Measurements from ENCODE around the gene GTPBP4.
A peak's percentile ranks its signal among the peaks of the same experiment; 100 is the strongest.
"Not testable (repeated sequence)": the region's sequence is repeated elsewhere in the genome, so short reads cannot be mapped to it uniquely, and the experiment has no call there.

Gene GTPBP4

DNA sequence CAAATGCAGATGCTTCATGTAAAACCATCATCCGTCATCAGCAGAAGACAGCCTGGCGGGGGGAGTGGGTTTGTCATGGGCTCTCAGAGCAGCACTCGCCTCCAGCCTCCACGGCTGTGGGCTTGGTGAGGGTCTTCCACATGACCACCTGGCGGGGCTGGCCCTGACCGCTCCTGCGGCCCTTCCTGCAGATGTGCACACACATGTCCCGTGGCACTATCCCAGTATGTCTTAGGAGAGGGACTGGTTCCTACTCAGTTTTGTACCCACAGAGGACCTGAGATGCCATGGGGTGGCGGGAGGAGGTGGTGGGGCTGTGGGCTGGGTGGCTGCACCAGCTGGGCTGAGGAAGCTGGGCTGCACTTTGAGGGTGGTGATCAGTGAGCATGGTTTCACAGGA lies 32.7 kb downstream of the GTPBP4 start:
- Mint-ChIP-seq H3K27me3 (no peaks in the 10 kb centered on the region), H3K4me1 (ENCODE audit: low read depth) (no peaks in the 10 kb centered on the region), H3K27ac (no peak overlapping the region), H3K9me3 (ENCODE audit: low read depth) (no peaks in the 10 kb centered on the region), H3K36me3 (peaks cover 3% of the 10 kb centered on the region), H3K4me3 (no peak overlapping the region)

DNA sequence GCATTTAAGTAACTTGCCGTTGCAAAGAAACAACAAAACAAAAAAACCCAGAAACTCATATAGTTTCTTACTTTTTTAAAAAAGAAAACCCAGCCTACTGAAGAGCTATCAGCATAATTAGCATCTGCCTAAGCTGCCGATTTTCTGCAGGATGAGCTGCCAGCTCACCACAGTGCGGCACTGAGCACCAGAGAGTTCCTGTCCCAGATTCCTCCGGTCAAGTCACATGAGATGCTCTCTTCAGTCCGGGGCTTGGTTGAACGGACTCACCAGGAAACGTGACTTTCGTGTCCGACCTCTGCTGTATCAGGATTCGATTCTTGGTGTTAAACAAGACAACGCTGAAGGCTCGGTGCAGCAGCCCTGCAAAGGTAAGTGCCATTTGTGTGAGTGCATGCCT lies 34.2 kb downstream of the GTPBP4 start:
- Mint-ChIP-seq H3K9me3 (ENCODE audit: low read depth) (no peaks in the 10 kb centered on the region), H3K27ac (no peak overlapping the region), H3K4me1 (ENCODE audit: low read depth) (no peaks in the 10 kb centered on the region), H3K4me3 (no peak overlapping the region), H3K27me3 (no peaks in the 10 kb centered on the region), H3K36me3 (peaks cover 6% of the 10 kb centered on the region)

DNA sequence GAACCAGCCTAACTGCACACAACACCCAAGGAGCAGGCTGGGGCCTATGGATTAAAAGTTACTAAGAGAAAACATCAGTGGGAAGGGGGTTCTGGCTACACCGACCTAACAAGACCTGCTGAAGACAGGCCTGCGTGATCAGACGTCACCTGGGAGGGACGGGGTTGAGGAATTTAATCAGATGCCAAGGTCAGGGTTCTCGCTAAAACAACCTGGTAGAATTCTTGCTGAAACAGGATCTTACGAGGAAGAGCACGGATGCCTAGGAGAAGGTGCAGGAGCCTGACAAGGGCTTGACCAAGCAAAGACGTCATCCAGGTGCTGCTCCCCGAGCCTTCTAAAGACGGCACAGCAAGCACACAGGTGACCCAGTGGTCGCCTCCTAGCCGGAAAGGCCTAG lies 35.9 kb downstream of the GTPBP4 start:
- Mint-ChIP-seq H3K36me3 (peaks cover 4% of the 10 kb centered on the region), H3K27me3 (no peaks in the 10 kb centered on the region), H3K4me3 (no peak overlapping the region), H3K9me3 (ENCODE audit: low read depth) (no peaks in the 10 kb centered on the region), H3K4me1 (ENCODE audit: low read depth) (no peaks in the 10 kb centered on the region), H3K27ac (no peak overlapping the region)

DNA sequence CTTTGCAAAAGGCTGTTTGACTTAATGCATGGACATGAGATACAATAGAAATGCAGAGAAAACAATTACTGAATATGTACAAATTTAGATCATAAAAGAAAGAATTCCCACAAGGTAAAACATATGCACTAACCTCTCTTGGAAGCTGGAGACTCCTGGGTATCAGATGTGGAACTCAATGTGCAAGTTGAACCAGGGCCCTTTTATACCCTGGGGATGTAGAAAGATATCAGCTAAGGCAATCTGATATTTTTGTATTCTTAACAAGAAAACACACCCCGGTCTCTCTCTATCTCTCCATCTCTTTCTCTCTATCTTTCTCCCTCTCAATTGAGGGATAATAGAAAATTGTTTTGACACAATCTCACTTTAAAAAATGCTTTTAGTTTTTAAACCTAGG lies 37.4 kb downstream of the GTPBP4 start, which contains the start of gene IDI2:
Gene IDI2 (minus strand): TSS at position 177 of the 400 bp plus-strand sequence. CDS start 1,136 bp downstream, outside the sequence.
- Mint-ChIP-seq H3K27me3 (no peaks in the 10 kb centered on the region), H3K27ac (no peak within 1 kb of the TSS), H3K4me1 (ENCODE audit: low read depth) (no peaks in the 10 kb centered on the region), H3K4me3 (no peak within 1 kb of the TSS), H3K9me3 (ENCODE audit: low read depth) (no peaks in the 10 kb centered on the region), H3K36me3 (peaks cover 4% of the 10 kb centered on the region)

DNA sequence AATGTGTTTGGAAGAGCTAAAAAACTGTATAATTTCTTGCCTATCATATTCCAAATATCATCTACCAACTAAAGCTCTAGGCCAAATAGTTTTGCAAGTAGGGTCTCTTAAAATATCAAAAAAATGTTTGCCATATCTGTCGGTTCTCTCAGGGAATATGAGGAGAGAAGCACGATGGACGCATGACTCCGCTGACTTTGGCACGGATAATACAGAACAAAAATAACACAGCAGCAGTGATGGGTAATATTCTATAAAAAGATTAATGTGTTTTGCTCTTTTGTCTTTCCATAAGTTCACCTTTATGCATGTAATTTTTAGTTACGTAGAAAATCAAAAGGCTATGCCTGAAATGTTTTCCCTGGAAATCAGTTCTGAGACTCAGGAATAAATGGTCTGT lies 38.3 kb downstream of the GTPBP4 start:
- no peaks in the 10 kb centered on the region for H3K9me3 Mint-ChIP-seq (ENCODE audit: low read depth)
- H3K27ac Mint-ChIP-seq = no peak overlapping the region
- H3K36me3 Mint-ChIP-seq = peaks cover 4% of the 10 kb centered on the region
- H3K4me1 Mint-ChIP-seq (ENCODE audit: low read depth) = no peaks in the 10 kb centered on the region
- no peaks in the 10 kb centered on the region for H3K27me3 Mint-ChIP-seq
- no peak overlapping the region for H3K4me3 Mint-ChIP-seq

DNA sequence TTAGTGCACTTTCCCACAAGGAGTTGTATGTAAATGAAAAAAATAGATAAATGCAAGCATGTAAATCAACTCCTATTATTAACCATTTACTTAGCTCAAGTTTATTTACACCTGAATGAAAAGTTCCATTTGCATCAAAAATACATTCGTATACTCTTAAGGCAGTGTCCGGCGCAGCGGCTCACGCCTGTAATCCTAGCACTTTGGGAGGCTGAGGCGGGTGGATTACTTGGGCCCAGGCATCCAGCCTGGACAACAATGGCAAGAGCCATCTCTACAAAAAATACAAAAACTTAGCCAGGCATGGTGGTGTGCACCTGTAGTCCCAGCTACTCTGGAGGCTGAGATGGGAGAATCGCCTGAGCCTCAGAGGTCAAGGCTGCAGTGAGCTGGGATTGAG lies 41.6 kb downstream of the GTPBP4 start:
- peaks cover 8% of the 10 kb centered on the region for H3K36me3 Mint-ChIP-seq
- H3K4me3 Mint-ChIP-seq = no peak overlapping the region
- H3K27ac Mint-ChIP-seq = no peak overlapping the region
- H3K4me1 Mint-ChIP-seq (ENCODE audit: low read depth) = no peaks in the 10 kb centered on the region
- H3K27me3 Mint-ChIP-seq = no peaks in the 10 kb centered on the region
- no peaks in the 10 kb centered on the region for H3K9me3 Mint-ChIP-seq (ENCODE audit: low read depth)

DNA sequence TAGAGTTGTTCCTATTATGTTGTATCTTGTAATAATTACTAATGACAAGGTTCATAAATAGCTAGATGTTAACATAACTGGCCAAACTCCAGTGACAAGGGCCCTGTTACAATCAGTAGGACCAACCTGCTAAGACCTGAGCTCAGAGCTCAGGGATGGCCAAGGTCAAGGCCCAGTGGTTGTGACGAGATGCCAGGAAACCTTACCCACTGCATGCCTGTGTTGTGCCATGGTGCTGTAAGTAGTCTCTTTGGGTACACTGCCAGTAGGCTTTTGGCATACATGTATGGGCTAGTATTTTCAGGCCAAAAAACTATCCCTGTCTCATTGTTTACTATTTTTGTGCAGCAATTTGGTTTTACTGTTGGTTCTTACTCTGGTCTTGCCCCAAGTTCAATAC lies 45.4 kb downstream of the GTPBP4 start:
- Mint-ChIP-seq H3K36me3 (peaks cover 9% of the 10 kb centered on the region), H3K4me3 (no peak overlapping the region), H3K27me3 (no peaks in the 10 kb centered on the region)

DNA sequence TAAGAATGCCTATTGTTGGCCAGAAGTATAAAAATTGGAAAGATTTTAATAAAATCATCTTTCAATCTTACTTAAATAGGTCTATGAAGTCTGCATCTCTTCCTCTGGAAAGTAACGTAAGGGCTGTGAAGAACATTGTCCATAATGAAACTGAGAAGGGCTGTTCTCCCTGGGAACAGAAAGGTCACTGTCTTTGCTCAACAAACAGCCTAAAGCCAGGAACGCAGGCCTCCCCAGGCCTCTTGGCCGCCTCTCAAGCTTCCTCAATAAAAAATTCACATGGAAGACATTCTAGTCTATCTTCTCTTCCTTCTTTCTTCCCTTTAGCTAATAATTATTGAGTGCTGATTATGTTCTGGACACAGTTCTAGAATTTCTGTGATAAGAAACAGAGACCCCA lies 46.5 kb downstream of the GTPBP4 start:
- Mint-ChIP-seq H3K4me3 (no peak overlapping the region), H3K9me3 (ENCODE audit: low read depth) (no peaks in the 10 kb centered on the region), H3K4me1 (ENCODE audit: low read depth) (no peaks in the 10 kb centered on the region), H3K36me3 (peaks cover 9% of the 10 kb centered on the region), H3K27ac (no peak overlapping the region), H3K27me3 (no peaks in the 10 kb centered on the region)

More for the DNA sequence above, 45.4 kb downstream of the GTPBP4 start:
- Mint-ChIP-seq H3K9me3 (ENCODE audit: low read depth) (no peaks in the 10 kb centered on the region), H3K27ac (no peak overlapping the region), H3K4me1 (ENCODE audit: low read depth) (no peaks in the 10 kb centered on the region)

DNA sequence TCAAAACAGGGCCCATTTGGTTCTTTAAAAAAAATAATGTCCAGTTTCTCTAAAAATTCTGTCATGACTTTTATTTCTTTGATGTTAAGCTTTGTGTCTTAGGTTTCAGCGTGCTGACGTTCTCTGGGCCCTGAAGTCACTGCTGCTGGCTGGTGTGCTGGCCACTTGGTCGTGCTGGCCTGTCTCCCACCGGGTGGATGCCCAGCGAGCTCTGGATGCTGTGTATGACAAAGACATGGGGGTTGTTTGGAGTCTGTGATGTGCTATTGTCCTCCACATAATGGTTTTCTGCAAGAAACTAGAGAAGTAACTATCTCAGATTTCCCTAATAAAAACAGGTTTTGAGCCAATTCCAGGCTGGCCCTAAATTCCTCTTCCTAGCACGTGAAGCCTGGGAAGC lies 47.0 kb downstream of the GTPBP4 start:
- no peak overlapping the region for H3K27ac Mint-ChIP-seq
- H3K36me3 Mint-ChIP-seq = peaks cover 11% of the 10 kb centered on the region
- no peaks in the 10 kb centered on the region for H3K4me1 Mint-ChIP-seq (ENCODE audit: low read depth)
- no peak overlapping the region for H3K4me3 Mint-ChIP-seq
- no peaks in the 10 kb centered on the region for H3K27me3 Mint-ChIP-seq
- no peaks in the 10 kb centered on the region for H3K9me3 Mint-ChIP-seq (ENCODE audit: low read depth)

DNA sequence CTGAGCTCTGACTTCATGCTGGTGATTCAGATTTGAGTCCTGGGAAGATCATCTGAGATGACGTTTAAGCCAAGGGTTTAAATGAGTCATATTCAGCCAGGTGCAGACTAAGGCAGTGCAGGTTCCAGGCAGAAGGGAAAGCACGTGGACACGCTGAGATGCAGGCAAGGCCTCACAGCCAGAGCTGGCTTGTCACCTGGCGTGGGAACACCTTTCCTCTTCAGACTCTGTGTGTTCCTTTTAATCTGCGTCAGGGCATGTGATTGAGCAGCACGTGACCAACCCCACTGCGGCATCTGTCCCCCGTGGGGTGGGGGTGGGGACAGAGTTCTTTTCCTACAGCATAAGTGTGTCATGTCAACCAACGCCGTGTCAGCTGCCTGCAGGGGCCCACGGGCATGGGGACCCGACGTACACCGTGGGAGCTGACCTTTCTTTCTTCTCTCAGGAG lies 48.1 kb downstream of the GTPBP4 start:
- peaks cover 11% of the 10 kb centered on the region for H3K36me3 Mint-ChIP-seq
- no peaks in the 10 kb centered on the region for H3K27me3 Mint-ChIP-seq
- no peak overlapping the region for H3K27ac Mint-ChIP-seq
- H3K9me3 Mint-ChIP-seq (ENCODE audit: low read depth) = no peaks in the 10 kb centered on the region
- H3K4me1 Mint-ChIP-seq (ENCODE audit: low read depth) = no peaks in the 10 kb centered on the region
- no peak overlapping the region for H3K4me3 Mint-ChIP-seq

DNA sequence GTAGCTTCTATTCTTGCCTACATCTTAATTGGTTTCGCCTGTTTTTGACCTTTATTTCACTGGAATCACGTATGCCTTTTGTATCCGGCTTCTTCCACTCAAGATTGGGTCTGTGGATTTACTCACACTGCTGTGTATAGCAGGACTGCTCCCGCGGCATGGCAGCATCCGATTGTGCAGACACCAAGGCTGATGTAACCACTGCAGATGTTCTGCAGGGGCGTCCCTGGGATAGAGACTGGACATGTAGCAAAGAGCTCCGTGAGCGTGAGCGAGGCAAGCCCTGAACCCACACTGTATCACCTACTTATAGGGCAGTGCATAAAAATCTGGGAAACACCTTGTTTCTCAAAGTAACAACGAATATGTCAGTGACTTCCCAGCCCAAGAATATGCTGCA lies 48.9 kb downstream of the GTPBP4 start:
- H3K4me3 Mint-ChIP-seq = no peak overlapping the region
- no peaks in the 10 kb centered on the region for H3K4me1 Mint-ChIP-seq (ENCODE audit: low read depth)
- H3K27ac Mint-ChIP-seq = peak overlapping the region; percentile 61
- H3K27me3 Mint-ChIP-seq = no peaks in the 10 kb centered on the region
- no peaks in the 10 kb centered on the region for H3K9me3 Mint-ChIP-seq (ENCODE audit: low read depth)
- peaks cover 11% of the 10 kb centered on the region for H3K36me3 Mint-ChIP-seq

DNA sequence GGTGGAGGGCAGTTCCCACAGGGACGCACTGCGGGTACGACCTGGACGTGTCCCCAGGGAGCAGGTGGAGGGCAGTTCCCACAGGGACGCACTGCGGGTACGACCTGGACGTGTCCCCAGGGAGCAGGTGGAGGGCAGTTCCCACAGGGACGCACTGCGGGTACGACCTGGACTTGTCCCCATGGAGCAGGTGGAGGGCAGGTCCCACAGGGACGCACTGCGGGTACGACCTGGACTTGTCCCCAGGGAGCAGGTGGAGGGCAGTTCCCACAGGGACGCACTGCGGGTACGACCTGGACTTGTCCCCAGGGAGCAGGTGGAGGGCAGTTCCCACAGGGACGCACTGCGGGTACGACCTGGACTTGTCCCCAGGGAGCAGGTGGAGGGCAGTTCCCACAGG lies 50.5 kb downstream of the GTPBP4 start:
- not testable (repeated sequence) for H3K9me3 Mint-ChIP-seq (ENCODE audit: low read depth); H3K27ac Mint-ChIP-seq; H3K36me3 Mint-ChIP-seq; H3K4me3 Mint-ChIP-seq; H3K27me3 Mint-ChIP-seq
- H3K4me1 Mint-ChIP-seq (ENCODE audit: low read depth) = peaks cover 10% of the 10 kb centered on the region

DNA sequence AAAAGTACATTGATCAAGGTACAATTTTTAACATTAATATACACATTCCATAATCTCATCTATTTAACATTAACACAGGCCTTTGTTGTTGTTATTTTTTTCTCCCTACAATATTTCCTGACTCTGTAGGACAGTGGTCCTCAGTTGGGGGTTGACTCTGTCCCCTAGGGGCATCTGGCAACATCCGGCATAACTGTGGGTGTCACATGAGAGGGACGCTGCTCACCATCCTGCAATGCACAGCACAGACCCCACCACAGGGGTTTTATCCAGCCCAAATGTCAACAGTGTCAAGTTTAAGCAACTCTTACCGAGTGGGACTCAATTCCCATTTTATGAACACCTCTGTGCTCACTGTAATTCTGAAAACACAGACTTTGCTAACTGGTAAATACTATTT lies 51.9 kb downstream of the GTPBP4 start:
- Mint-ChIP-seq H3K36me3 (peaks cover 6% of the 10 kb centered on the region), H3K4me1 (ENCODE audit: low read depth) (peaks cover 24% of the 10 kb centered on the region), H3K4me3 (no peak overlapping the region), H3K9me3 (ENCODE audit: low read depth) (no peaks in the 10 kb centered on the region), H3K27me3 (no peaks in the 10 kb centered on the region), H3K27ac (no peak overlapping the region)

DNA sequence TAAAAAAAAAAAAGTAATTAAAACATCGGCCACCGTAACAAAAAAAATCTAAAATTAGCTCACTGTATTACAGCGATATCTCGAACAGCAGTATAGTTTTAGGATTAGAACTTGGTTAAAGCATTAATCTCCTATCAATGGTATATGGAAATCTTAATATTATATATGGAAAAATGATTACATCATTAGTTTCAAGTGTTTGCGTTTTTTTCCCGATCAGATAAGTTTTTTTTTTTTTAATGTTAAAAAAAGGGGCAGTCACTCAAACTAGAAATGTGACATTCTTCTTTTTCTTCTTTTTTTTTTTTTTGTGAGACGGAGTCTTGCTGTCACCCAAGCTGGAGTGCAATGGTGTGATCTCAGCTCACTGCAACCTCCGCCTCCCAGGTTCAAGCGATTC lies 53.3 kb downstream of the GTPBP4 start:
- Mint-ChIP-seq H3K36me3 (peaks cover 6% of the 10 kb centered on the region), H3K9me3 (ENCODE audit: low read depth) (no peaks in the 10 kb centered on the region), H3K4me3 (no peak overlapping the region), H3K27me3 (no peaks in the 10 kb centered on the region), H3K27ac (no peak overlapping the region), H3K4me1 (ENCODE audit: low read depth) (peaks cover 36% of the 10 kb centered on the region)

DNA sequence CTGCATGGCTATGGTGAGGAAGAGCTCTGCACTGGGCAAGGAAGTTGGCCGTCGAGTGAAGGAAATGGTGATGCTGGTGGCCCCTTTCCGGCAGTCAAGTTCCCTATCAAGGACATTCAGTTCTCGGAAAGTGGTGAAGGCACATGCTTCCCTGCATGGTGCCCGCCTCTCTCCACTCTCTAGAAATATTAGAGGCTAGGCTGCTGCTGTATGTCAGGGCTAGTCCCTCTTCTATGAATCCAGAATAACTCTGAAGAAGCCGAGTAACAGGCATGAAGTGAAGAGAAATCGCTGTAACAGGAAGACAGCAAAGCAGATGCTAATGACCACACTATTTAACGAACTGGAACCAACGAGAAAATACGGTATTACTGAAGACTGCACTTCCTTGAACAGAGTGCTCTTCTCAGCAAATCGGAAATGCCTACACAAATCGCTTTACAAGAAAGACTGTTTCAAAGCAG lies 55.3 kb downstream of the GTPBP4 start:
- peak overlapping the region; percentile 76 for H3K4me3 Mint-ChIP-seq
- no peaks in the 10 kb centered on the region for H3K9me3 Mint-ChIP-seq (ENCODE audit: low read depth)
- H3K27ac Mint-ChIP-seq = peak overlapping the region; percentile 89
- H3K36me3 Mint-ChIP-seq = peaks cover 2% of the 10 kb centered on the region
- peaks cover 45% of the 10 kb centered on the region for H3K4me1 Mint-ChIP-seq (ENCODE audit: low read depth)
- no peaks in the 10 kb centered on the region for H3K27me3 Mint-ChIP-seq

DNA sequence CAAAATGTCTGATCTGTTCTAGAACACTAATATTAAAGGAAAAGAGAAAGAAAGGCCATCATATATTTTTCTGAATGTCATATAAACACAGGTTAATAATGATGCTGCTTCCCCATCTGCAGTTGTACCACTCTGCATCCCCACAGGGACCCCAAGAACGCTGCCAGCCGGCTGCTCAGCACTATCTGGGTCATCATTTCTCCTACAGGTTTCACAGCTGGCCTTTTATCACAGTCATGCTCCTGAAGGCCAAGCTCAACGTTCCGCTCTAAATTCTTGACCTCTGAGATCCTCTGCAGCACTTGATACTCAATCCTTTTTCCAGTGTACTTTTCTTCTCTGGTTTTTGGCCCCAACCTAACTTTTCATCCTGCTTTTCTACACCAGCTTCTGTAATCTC lies 55.9 kb downstream of the GTPBP4 start:
- no peaks in the 10 kb centered on the region for H3K27me3 Mint-ChIP-seq
- H3K4me1 Mint-ChIP-seq (ENCODE audit: low read depth) = peaks cover 45% of the 10 kb centered on the region
- H3K36me3 Mint-ChIP-seq = peaks cover 2% of the 10 kb centered on the region
- H3K4me3 Mint-ChIP-seq = peak overlapping the region; percentile 76
- peak overlapping the region; percentile 89 for H3K27ac Mint-ChIP-seq
- H3K9me3 Mint-ChIP-seq (ENCODE audit: low read depth) = no peaks in the 10 kb centered on the region
